ENCODE results near the gene SPAG16. TPM values are rescaled to one million over a fixed set of nuclear protein-coding genes. Genes with fewer than 3 reads are reported as not detected.

The SPAG16 gene
- total RNA-seq, 1 experiment from 2014 or later, result 17.2 TPM

GRCh38 chr2:214322662-214323061 lies 1038.4 kb downstream of the SPAG16 start:
- no peaks in the 10 kb centered on the region for H4K20me1 ChIP-seq (ENCODE audit: low read length)
- no peaks in the 10 kb centered on the region for H3K9me2 ChIP-seq (replicated peaks; ENCODE audit: low read length)
- H2AFZ ChIP-seq (ENCODE audit: low read length), result peak overlapping the region; percentile 12; the same call in 1 of the 2 replicates
- H3K27ac ChIP-seq (ENCODE audit: low read length), result peak overlapping the region; percentile 53
- no peak overlapping the region for H3K4me2 ChIP-seq (ENCODE audit: low read length)
- ChIA-PET POLR2A (ENCODE audit: unreplicated experiment) (no interaction called here), CTCF (interaction anchor here (0.6 kb wide), 1 partner anchor 146 kb away, joined by 3 read pairs; no protein-coding TSS in a partner anchor)
- no peaks in the 10 kb centered on the region for H3K79me2 ChIP-seq (ENCODE audit: low read length)
- no TSS peak for BruUV-seq (replicated peaks)
- DNase-seq (peak; percentile 56), ATAC-seq (peak; percentile 91)
- 0 out of 2 replicates have a peak, but pooled peaks cover 5% of the 10 kb centered on the region for H3K4me1 ChIP-seq (ENCODE audit: insufficient read depth, low read length)
- H3K9ac ChIP-seq (ENCODE audit: low read length), result no peak overlapping the region
- no peaks in the 10 kb centered on the region for H3F3A ChIP-seq (ENCODE audit: low read length, unreplicated experiment)
- TF ChIP-seq EZH2 (IDR thresholded peaks at IDR 0.05; ENCODE audit: low read length, unreplicated experiment) (no peak), EZH2phosphoT487 (IDR thresholded peaks at IDR 0.05; ENCODE audit: borderline replicate concordance, low read length) (no peak), CTCF (conservative IDR thresholded peaks at IDR 0.05; ENCODE audit: low read depth, low read length) (no peak)
- no peaks in the 10 kb centered on the region for H3K36me3 ChIP-seq (ENCODE audit: low read depth, low read length)
- H3K27me3 ChIP-seq (ENCODE audit: low read length), result no peaks in the 10 kb centered on the region
- no peak overlapping the region for H3K4me3 ChIP-seq (ENCODE audit: low read length)
- intact Hi-C loops (cut with micrococcal nuclease), result no loop called here
- no peaks in the 10 kb centered on the region for H3K9me3 ChIP-seq (ENCODE audit: low read length)

- no peaks in the 10 kb centered on the region for H4K20me1 ChIP-seq (ENCODE audit: low read length)
- no peaks in the 10 kb centered on the region for H3K36me3 ChIP-seq (ENCODE audit: low read depth, low read length)
- H3K9me3 ChIP-seq (ENCODE audit: low read length), result no peaks in the 10 kb centered on the region
- no peaks in the 10 kb centered on the region for H3K27me3 ChIP-seq (ENCODE audit: low read length)
- no peak overlapping the region for H3K27ac ChIP-seq (ENCODE audit: low read length)
- no peak overlapping the region for H3K4me3 ChIP-seq (ENCODE audit: low read length)
- intact Hi-C loops (cut with micrococcal nuclease), result no loop called here
- CTCF ChIA-PET, result no interaction called here
- no peaks in the 10 kb centered on the region for H3K9me2 ChIP-seq (replicated peaks; ENCODE audit: low read length)
- POLR2A ChIA-PET (ENCODE audit: unreplicated experiment), result interaction anchor here (0.6 kb wide), 1 partner anchor 159 kb away, joined by 3 read pairs; no protein-coding TSS in a partner anchor
- H2AFZ ChIP-seq (ENCODE audit: low read length), result no peak overlapping the region
- no TSS peak for BruUV-seq (replicated peaks)
- no peak overlapping the region for H3K9ac ChIP-seq (ENCODE audit: low read length)
- no peaks in the 10 kb centered on the region for H3K79me2 ChIP-seq (ENCODE audit: low read length)
- H3F3A ChIP-seq (ENCODE audit: low read length, unreplicated experiment), result no peaks in the 10 kb centered on the region
- no peak for ATAC-seq
- H3K4me1 ChIP-seq (ENCODE audit: insufficient read depth, low read length), result 0 out of 2 replicates have a peak, but pooled peaks cover 5% of the 10 kb centered on the region
- no peak overlapping the region for H3K4me2 ChIP-seq (ENCODE audit: low read length)
- DNase-seq, result no peak
- TF ChIP-seq EZH2phosphoT487 (IDR thresholded peaks at IDR 0.05; ENCODE audit: borderline replicate concordance, low read length) (no peak), EZH2 (IDR thresholded peaks at IDR 0.05; ENCODE audit: low read length, unreplicated experiment) (no peak), CTCF (conservative IDR thresholded peaks at IDR 0.05; ENCODE audit: low read depth, low read length) (no peak)
Measured at GRCh38 chr2:214325404-214325803, 1041.1 kb downstream of the SPAG16 start.

GRCh38 chr2:214328941-214329340 lies 1044.7 kb downstream of the SPAG16 start:
- Histone ChIP-seq H3K4me3 (ENCODE audit: low read length) (no peak overlapping the region), H3K9ac (ENCODE audit: low read length) (no peak overlapping the region), H3K36me3 (ENCODE audit: low read depth, low read length) (no peaks in the 10 kb centered on the region), H3K4me1 (ENCODE audit: insufficient read depth, low read length) (no peaks in the 10 kb centered on the region), H3K9me3 (ENCODE audit: low read length) (no peaks in the 10 kb centered on the region), H3K4me2 (ENCODE audit: low read length) (no peak overlapping the region), H3K27me3 (ENCODE audit: low read length) (no peaks in the 10 kb centered on the region), H3K9me2 (replicated peaks; ENCODE audit: low read length) (no peaks in the 10 kb centered on the region), H4K20me1 (ENCODE audit: low read length) (no peaks in the 10 kb centered on the region), H3K27ac (ENCODE audit: low read length) (no peak overlapping the region), H3K79me2 (ENCODE audit: low read length) (no peaks in the 10 kb centered on the region), H2AFZ (ENCODE audit: low read length) (no peak overlapping the region), H3F3A (ENCODE audit: low read length, unreplicated experiment) (no peaks in the 10 kb centered on the region)
- no peak for DNase-seq
- ChIA-PET CTCF (no interaction called here), POLR2A (ENCODE audit: unreplicated experiment) (no interaction called here)
- BruUV-seq (replicated peaks), result no TSS peak
- no peak for TF ChIP-seq CTCF (conservative IDR thresholded peaks at IDR 0.05; ENCODE audit: low read depth, low read length)
- intact Hi-C loops (cut with micrococcal nuclease), result no loop called here
- no peak for ATAC-seq
